Measurements from ENCODE around the gene GPRC5C. TPM values are rescaled to one million over a fixed set of nuclear protein-coding genes. Genes with fewer than 3 reads are reported as not detected.

Gene GPRC5C
- total and polyA plus RNA-seq, 2 of the 13 experiments (the other 11 are each of a cell fraction or from before 2014, with no cell fraction given) = 85.6 to 300 TPM

- Histone ChIP-seq H2AFZ (ENCODE audit: low read length) (no peak overlapping the region), H3K4me2 (ENCODE audit: low read depth, low read length) (peak overlapping the region; percentile 60), H3K9ac (ENCODE audit: insufficient read depth, low read depth, low read length) (peak overlapping the region; percentile 29; the same call in 1 of the 2 replicates), H3K27ac (ENCODE audit: extremely low read length, insufficient read depth, low read length) (peak overlapping the region; percentile 96), H3K4me1 (ENCODE audit: insufficient read depth, low read length) (peaks cover 41% of the 10 kb centered on the region), H3K36me3 (replicated peaks in 1 of 2; ENCODE audit: control insufficient read depth in 1 of 2, insufficient read depth in 2 of 2, low read length in 2 of 2) (peaks cover 36 to 62% of the 10 kb centered on the region in 2 experiments), H3K27me3 (ENCODE audit: control insufficient read depth in 1 of 2, insufficient read depth in 2 of 2, low read length in 2 of 2) (no peaks in the 10 kb centered on the region), H3K4me3 (replicated peaks in 1 of 3; ENCODE audit: insufficient read depth in 1 of 3, low read depth in 2 of 3, low read length in 3 of 3) (peak overlapping the region in 1 of 3 experiments; percentile 36; a peak in 1 of 6 replicates), H3K9me3 (ENCODE audit: low read length) (0 out of 2 replicates have a peak, but pooled peaks cover 5% of the 10 kb centered on the region), H3K79me2 (ENCODE audit: insufficient read depth, low read length) (peaks cover 25% of the 10 kb centered on the region), H4K20me1 (ENCODE audit: insufficient read depth, low read length) (peaks cover 24% of the 10 kb centered on the region)
- peak; percentile 20 for ATAC-seq
- POLR2A ChIA-PET = interaction anchor here (5.5 to 5.6 kb wide), 2 partner anchors 11 to 12 kb away, joined by 86 to 126 read pairs; no protein-coding TSS in a partner anchor
- CTCF ChIA-PET (ENCODE audit: low intra/inter-chr PET ratio, low total read pairs) = no interaction called here
- intact Hi-C loops (cut with micrococcal nuclease; ENCODE audit: unreplicated experiment) = loop anchor here (1.0 to 2.0 kb wide), 2 partner anchors 9 to 13 kb away; no protein-coding TSS in a partner anchor
- no peak for FAIRE-seq
- BruUV-seq (replicated peaks) = no TSS peak
- 55% methylated on average over 6 of the region's 6 CpGs for WGBS (ENCODE audit: low lambda C conversion rate)
- DNase-seq (ENCODE audit: low spot score) = no peak
- in situ Hi-C loops (cut with HindIII; ENCODE audit: extremely low pct_ligation_motif_present, low pct_unique_long_range_greater_than_20kb) = loop anchor here (25.0 kb wide), 2 partner anchors 655 to 1155 kb away; no protein-coding TSS in a partner anchor
- TF ChIP-seq SRSF9 (IDR thresholded peaks at IDR 0.05; ENCODE audit: borderline replicate concordance, insufficient read depth, low read depth, low read length, poor library complexity, severe bottlenecking) (no peak), SNAI1 (CRISPR knock-in tag; IDR thresholded peaks at IDR 0.05; ENCODE audit: borderline replicate concordance) (0 out of 2 replicates have a peak, but pooled peaks have one; percentile 11), ZNF496 (CRISPR knock-in tag; IDR thresholded peaks at IDR 0.05; ENCODE audit: insufficient replicate concordance) (no peak), ZNF18 (CRISPR knock-in tag; IDR thresholded peaks at IDR 0.05; ENCODE audit: insufficient replicate concordance) (no peak), EZH2 (conservative IDR thresholded peaks at IDR 0.05; ENCODE audit: low read depth, low read length) (no peak), ARID2 (CRISPR knock-in tag; IDR thresholded peaks at IDR 0.05; ENCODE audit: borderline replicate concordance) (no peak), POLR2A (IDR thresholded peaks at IDR 0.05; ENCODE audit: insufficient read depth in 1 of 2, low read depth in 2 of 2, low read length in 2 of 2) (no peak), SRSF1 (optimal IDR thresholded peaks at IDR 0.05; ENCODE audit: low read depth, low read length) (no peak), ZBTB38 (CRISPR knock-in tag; IDR thresholded peaks at IDR 0.05) (peak; percentile 83), EED (CRISPR knock-in tag; IDR thresholded peaks at IDR 0.05) (0 out of 2 replicates have a peak, but pooled peaks have one; percentile 61), ZFP90 (CRISPR knock-in tag; IDR thresholded peaks at IDR 0.05; ENCODE audit: borderline replicate concordance) (no peak), TIGD3 (CRISPR knock-in tag; IDR thresholded peaks at IDR 0.05; ENCODE audit: borderline replicate concordance) (no peak), ZNF550 (CRISPR knock-in tag; IDR thresholded peaks at IDR 0.05; ENCODE audit: borderline replicate concordance) (0 out of 2 replicates have a peak, but pooled peaks have one; percentile 23), KLF13 (CRISPR knock-in tag; IDR thresholded peaks at IDR 0.05) (0 out of 2 replicates have a peak, but pooled peaks have one; percentile 36), ARHGAP35 (CRISPR knock-in tag; IDR thresholded peaks at IDR 0.05; ENCODE audit: borderline replicate concordance) (0 out of 2 replicates have a peak, but pooled peaks have one; percentile 27), ZNF431 (CRISPR knock-in tag; IDR thresholded peaks at IDR 0.05; ENCODE audit: borderline replicate concordance, low read depth) (peak; percentile 8; the same call in 1 of the 2 replicates), ISL2 (CRISPR knock-in tag; IDR thresholded peaks at IDR 0.05) (no peak), ZNF143 (CRISPR knock-in tag; IDR thresholded peaks at IDR 0.05) (no peak)
- TF ChIP-seq, protein P1, sequence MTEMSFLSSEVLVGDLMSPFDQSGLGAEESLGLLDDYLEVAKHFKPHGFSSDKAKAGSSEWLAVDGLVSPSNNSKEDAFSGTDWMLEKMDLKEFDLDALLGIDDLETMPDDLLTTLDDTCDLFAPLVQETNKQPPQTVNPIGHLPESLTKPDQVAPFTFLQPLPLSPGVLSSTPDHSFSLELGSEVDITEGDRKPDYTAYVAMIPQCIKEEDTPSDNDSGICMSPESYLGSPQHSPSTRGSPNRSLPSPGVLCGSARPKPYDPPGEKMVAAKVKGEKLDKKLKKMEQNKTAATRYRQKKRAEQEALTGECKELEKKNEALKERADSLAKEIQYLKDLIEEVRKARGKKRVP (CRISPR knock-in tag; IDR thresholded peaks at IDR 0.05) = 0 out of 4 replicates have a peak, but pooled peaks of 1 of the 2 experiments have one; percentile 4
- TF ChIP-seq, protein P2, sequence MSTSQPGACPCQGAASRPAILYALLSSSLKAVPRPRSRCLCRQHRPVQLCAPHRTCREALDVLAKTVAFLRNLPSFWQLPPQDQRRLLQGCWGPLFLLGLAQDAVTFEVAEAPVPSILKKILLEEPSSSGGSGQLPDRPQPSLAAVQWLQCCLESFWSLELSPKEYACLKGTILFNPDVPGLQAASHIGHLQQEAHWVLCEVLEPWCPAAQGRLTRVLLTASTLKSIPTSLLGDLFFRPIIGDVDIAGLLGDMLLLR (CRISPR knock-in tag; IDR thresholded peaks at IDR 0.05) = 0 out of 2 replicates have a peak, but pooled peaks have one; percentile 33
Measured at GRCh38 chr17:74442291-74442669, 10.4 kb downstream of the GPRC5C start.

Data from HepG2 (cell line).